NCI-H446 treated with DMSO at 0.1 percent for 48 hours (cell line): ENCODE measurements around the gene DCX.

Experiments used
- DNase-seq: peaks from one replicate; lab custom pipeline; 2025; lab: John Stamatoyannopoulos, UW

DCX gene

GRCh38 chrX:111411983-111412382 is at the start of gene DCX:
DCX (minus strand) TSS chrX:111412192; CDS start chrX:111410398, 1,794 bp downstream.
- peak; percentile 29 for DNase-seq

DNA sequence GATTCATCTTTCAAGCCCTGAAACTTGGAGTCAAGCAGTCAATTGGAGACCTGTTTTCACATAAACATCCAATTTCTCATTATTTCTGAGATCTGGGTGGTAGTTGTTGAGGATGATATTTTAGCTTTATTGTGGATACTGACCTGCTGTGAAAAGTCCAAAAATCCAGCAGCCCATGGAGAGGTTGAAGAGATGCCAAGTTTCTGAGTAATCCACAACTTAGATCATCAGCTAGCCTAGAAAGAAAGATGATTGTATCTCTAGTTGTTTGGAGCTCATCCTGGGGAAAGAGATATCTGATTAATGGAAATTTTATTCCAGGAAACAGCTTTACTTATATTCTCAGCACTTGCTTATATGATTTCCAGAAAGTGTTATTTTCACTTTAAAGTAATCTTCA is 48.6 kb upstream of the DCX start:
- peak; percentile 2 for DNase-seq

DNA sequence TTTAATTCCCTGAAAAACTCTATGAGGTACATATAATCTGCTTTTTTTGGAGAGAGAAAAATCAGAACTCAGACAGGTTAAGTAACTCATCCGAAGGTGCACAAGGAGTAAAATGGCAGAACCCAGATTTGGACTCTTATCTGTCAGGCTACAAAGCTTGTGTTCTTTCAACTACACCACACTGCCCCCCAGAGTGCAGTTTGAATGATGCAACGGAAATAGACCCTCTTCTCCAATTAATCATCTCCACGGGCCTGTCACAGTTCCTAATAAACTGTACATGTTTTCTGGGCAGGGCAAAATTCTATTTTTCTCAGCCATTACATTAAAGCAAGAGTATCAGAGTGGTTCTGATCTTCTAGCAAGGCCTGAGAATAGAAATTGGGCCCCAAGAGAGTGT is 35.3 kb upstream of the DCX start:
- peak; percentile 16 for DNase-seq

- peak; percentile 44 for DNase-seq
Observed at GRCh38 chrX:111445485-111445884, 33.5 kb upstream of the DCX start.

DNA sequence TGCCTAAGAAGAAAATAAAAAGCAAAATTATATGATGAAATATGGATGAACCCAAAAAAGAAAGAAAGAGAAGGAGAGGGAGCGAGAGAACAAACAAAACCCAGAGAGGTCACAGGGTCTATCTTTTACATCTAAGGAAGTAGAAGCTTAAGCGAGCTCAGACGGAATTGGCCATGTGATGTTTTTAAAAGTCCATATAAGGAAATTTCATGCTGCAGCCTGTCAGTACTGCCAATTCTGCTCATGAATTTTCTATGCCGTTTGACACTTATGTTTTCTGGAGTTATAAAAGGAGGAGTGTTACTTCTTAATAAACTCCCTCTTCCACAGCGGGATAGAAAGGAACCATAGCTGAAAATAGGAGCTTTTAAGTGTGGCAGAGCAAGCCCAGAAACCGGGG is 32.9 kb upstream of the DCX start:
- DNase-seq, result no peak

- no peak for DNase-seq
Observed at GRCh38 chrX:111443946-111444345, 32.0 kb upstream of the DCX start.

- DNase-seq, result no peak
Observed at GRCh38 chrX:111442791-111443190, 30.8 kb upstream of the DCX start.

DNA sequence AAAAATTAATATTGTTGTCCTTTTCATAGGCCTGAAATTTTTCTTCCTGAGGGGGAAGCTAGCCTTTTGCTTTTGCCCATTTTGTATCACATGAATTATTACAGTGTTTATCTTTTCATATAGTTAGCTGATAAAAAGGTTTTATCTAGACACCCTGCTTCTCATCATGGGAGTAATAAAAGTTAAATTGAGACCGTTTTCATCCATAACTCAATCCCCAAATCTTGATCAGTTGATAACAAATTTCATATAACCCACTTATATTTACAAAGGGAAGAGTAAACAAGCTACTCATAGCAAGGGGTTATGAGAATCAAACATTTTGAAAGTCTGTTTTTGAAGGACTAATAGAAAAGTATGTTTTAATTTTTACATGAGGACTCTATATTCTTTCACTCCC is 23.5 kb upstream of the DCX start:
- no peak for DNase-seq

GRCh38 chrX:111431001-111431400 is 19.0 kb upstream of the DCX start:
- no peak for DNase-seq

DNA sequence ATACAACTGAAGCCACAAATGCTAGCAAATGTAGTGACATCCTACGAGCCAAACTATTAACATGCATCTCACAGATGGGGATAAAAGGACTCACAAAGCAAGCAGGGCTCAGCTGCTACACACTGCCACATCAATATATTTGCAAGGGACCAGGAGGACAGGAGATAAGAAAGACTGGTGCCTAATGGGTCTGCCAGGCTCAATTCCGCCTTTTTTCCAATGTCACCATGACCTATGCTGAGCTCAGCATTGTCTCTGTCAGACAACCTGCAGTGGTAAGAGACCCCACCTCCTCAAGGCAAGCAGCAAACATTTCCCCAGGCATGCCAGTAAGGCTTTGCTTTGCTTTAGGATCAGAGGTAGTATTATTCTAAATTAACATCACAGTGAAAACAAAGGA is 435 bp downstream of the DCX start:
- DNase-seq, result no peak

DNA sequence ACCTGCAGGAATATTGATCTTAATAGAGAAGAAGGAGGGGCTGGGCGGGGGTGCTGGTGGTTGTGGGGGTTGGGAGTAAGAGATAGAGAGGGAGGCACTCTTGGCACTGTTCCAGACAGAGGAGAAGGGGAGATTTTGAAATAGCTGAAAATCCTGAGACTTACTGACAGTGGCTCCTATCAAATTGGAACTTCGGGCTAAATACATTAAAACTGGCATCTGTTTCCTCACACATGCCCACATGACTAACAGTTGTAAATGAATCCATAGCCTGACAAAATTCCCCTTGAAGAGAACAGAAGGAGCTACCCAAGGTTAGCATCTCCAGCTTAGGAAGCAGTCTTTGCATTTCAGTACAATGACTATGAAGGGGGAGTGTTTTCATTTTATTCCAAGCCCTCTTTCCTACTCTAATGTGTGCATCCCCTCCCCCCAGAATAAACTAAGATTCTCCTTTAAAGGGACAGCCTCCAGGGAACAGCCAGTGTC is 1.4 kb downstream of the DCX start:
- DNase-seq, result no peak

DNA sequence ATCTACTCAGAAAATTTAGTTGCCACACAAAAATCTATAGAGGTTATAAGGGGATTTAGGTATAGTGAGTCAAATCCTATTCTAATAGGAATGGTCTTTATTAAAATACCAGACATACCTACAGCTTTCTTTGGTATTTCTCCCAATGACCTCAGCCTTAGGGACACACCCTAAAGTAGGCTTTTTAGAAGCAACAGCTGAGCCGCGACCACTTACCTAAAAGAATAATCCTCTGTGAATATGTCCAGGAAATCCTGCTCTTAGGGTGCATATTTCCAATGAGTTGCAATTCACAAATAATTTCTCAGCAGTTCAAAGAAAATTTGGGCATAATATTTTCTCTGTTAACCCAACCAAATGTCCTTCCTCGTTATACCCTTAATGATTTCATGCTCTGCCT is 2.7 kb downstream of the DCX start:
- no peak for DNase-seq

GRCh38 chrX:111407948-111408347 is 4.0 kb downstream of the DCX start:
- DNase-seq, result no peak

DNA sequence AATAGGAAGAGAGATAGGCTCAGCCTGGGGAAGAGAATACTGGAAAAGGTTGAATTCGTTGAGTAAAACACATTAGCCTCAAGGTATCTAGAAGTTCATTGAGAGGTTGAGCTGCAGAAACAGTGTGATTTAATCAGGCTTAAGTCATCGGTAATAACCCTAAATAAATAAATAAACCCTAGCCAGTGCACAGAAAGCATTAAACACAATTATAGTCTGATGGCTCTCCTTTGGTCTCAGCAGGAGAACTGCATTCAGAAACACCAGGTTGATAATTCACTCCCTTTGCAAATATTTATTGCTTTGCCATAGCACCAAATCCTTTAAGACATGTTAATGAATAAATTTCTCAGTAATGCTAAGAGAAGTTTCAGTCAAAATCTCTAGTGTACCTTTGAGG is 9.6 kb downstream of the DCX start:
- no peak for DNase-seq

- DNase-seq, result no peak
Observed at GRCh38 chrX:111395149-111395548, 16.8 kb downstream of the DCX start.

- DNase-seq, result no peak
Observed at GRCh38 chrX:111394569-111394968, 17.4 kb downstream of the DCX start.

DNA sequence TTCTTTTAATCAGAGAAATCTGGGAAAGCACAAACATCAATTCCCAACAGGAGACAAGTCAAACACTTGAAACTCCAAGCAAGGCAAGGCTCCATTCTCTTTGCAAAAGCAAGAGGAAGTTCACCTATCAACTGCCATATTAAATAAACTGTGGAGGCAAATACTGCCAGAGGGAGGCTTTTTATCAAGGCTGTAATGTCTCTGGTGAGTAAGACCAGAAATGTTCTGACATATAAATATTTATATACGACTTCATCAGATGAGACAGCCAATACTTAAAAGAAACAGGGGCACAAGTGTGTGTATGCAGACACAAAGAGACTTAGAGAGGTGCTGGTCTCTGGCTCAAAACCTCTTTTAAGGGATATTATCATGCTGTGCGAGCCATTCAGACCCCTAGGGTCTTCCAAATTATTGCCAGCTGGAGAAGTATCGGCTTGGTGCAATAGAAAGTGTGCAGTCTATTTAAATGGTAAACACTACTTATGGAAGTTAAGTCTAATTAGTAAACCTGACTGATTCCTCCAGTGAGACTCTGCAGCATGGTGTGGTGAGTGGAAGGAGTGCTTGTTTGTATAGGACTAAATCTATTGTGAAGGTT is 24.4 kb downstream of the DCX start:
- DNase-seq, result no peak

DNA sequence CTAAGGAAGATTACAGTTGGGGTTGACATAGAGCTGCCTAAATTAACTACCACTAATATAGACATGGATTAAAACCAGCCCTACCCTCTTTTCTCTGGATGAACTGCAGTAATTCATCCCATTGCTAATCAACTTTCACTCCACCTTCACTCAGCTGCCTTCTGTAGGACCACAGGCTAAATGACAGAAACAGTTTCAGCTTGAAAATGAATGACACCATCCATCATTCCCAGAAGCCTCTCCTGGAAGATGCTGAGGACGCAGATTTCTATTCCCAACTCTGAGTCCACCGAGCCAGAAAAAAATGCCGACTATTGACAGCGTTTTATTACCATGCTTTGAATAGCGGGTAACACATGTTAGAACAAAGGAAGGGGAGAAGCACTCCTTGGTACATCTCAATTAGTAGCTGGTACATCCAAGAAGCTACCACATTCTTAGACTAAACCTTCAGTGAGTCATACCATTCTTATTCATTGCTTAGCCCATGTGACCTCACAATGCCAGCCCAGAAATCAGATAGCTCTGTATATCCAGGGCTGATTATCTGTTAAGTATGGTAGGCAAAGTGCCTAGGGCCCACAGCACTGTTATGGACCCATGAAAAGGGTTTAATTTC is 25.3 kb downstream of the DCX start:
- no peak for DNase-seq

DNA sequence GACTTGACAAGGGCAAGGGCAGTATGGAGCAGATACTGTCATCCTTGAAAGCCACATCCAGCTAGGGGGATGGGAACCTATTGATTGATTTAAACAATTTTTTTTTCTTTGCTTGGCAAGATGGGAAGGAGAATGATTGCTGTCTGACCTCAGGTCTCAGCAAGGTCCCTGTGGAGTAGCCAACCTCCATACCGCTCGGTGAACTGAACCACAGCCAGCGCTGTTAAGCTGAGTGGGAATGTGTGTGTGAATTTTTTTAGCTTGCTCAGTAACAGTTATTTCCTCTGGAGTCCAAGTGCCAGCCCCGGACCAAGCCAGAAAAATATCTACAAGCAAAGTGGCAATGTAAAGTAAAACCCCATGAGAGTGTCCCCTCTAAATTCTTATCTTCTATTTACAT is 25.9 kb downstream of the DCX start:
- no peak for DNase-seq

DNA sequence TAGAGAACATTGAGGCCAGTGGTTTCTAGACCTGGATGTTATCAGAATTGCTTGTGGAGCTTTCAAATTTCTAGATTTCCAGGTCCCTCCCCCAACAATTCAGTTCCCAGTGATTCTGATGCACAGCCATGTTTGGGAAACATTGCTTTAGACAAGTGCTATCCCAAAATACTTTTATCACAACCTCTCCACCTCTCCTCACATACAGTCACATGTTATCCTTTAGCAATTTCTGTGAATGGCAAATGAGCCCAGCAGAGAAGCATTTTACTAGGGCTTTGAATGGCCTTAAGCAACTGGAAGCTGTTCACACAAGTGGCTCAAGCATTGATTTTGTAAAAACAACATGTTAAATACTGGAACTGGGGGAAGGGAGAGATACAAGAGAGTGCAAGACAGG is 29.7 kb downstream of the DCX start:
- DNase-seq, result no peak

DNA sequence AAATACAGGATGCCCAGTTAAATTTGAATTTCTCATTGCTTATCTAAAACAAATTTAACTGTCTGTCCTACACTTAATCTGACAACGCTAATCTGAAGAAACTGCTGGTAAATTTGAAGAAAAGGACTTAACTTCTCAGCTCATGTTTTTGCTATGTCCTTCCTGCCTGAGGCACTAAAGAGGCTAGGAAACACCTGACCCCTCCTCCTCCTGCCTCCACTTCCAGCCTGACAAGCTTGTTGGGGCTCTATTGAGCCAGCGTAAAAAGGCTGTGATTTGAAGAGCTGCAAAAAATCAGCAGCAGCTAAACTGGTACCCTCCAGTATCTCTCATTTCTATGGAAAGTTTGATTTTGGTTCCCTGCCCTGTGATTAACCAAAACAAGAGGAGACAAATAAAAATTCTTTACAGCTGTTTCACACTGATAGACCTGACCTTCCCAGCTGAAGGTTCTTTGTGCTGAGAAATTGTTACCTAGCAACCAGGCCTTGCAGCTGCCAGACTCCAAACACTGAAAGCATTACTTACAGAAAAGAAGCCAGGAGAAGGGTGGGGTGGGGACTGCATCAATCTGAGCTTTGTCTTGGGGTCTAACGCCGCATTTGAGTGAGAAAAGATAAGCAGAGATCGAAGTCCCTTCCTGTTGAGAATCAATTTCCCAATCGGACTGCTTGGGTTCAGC is 35.0 kb downstream of the DCX start:
- DNase-seq, result peak; percentile 5

- no peak for DNase-seq
Observed at GRCh38 chrX:111376486-111376885, 35.5 kb downstream of the DCX start.

- DNase-seq, result no peak
Observed at GRCh38 chrX:111375747-111376146, 36.2 kb downstream of the DCX start.

GRCh38 chrX:111372086-111372485 is 39.9 kb downstream of the DCX start:
- no peak for DNase-seq
